ENCODE data around the gene THADA. TPM values are rescaled to one million over a fixed set of nuclear protein-coding genes. Genes with fewer than 3 reads are reported as not detected.

Gene THADA
- total RNA-seq, 2 donors from 2014 or later = 41.1 to 54.3 TPM

DNA sequence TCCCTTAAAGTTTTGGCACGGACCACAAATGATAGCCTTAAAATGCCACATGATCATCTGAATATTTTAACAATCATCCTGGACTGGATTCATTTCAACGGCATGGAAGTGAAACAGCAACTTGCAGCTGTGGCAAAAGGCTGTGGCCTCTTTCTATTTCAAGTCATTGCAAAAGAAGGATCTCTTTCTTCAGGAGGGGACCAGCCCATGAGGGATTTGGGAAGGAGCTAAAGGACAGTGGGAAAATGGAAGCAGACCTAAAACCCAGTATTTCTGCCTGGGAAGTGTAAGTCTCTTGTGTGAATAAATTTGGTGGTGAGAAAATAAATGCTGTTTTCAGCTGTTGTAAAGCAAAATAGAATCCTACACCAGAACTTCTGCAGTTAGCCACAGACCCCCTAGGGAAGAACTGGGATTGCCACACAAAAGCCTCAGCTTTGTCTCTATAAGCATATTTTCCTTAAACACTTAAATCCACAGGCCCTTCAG lies 262.1 kb downstream of the THADA start:
- Histone ChIP-seq H3K4me1 (replicated peaks) (peaks cover 1% of the 10 kb centered on the region), H3K27ac (peak overlapping the region; percentile 53 to 58), H3K9me3 (no peaks in the 10 kb centered on the region), H3K4me3 (no peak overlapping the region), H3K27me3 (replicated peaks; ENCODE audit: insufficient read depth) (no peaks in the 10 kb centered on the region), H3K36me3 (no peaks in the 10 kb centered on the region)
- DNase-seq (ENCODE audit: low spot score) = no peak
- TF ChIP-seq POLR2AphosphoS5 (IDR thresholded peaks at IDR 0.05) (peak; percentile 85), POLR2A (IDR thresholded peaks at IDR 0.05) (no peak)
- TF ChIP-seq, protein P1, sequence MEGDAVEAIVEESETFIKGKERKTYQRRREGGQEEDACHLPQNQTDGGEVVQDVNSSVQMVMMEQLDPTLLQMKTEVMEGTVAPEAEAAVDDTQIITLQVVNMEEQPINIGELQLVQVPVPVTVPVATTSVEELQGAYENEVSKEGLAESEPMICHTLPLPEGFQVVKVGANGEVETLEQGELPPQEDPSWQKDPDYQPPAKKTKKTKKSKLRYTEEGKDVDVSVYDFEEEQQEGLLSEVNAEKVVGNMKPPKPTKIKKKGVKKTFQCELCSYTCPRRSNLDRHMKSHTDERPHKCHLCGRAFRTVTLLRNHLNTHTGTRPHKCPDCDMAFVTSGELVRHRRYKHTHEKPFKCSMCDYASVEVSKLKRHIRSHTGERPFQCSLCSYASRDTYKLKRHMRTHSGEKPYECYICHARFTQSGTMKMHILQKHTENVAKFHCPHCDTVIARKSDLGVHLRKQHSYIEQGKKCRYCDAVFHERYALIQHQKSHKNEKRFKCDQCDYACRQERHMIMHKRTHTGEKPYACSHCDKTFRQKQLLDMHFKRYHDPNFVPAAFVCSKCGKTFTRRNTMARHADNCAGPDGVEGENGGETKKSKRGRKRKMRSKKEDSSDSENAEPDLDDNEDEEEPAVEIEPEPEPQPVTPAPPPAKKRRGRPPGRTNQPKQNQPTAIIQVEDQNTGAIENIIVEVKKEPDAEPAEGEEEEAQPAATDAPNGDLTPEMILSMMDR (IDR thresholded peaks at IDR 0.05) = no peak
- intact Hi-C loops (cut with DNase I) = no loop called here
- 3% methylated on average over 2 of the region's 2 CpGs for WGBS

GRCh38 chr2:43333101-43333655 lies 262.7 kb downstream of the THADA start:
- Histone ChIP-seq H3K4me3 (no peak overlapping the region), H3K36me3 (no peaks in the 10 kb centered on the region), H3K4me1 (replicated peaks) (peaks cover 6% of the 10 kb centered on the region), H3K9me3 (no peaks in the 10 kb centered on the region), H3K27me3 (replicated peaks; ENCODE audit: insufficient read depth) (no peaks in the 10 kb centered on the region), H3K27ac (peak overlapping the region; percentile 53 to 58)
- no peak for TF ChIP-seq POLR2A (IDR thresholded peaks at IDR 0.05)
- no peak for TF ChIP-seq POLR2AphosphoS5 (IDR thresholded peaks at IDR 0.05)
- TF ChIP-seq, protein P1 (IDR thresholded peaks at IDR 0.05) = no peak
- WGBS = 13% methylated on average over 6 of the region's 6 CpGs
- peak; percentile 62 for DNase-seq (ENCODE audit: low spot score)
- intact Hi-C loops (cut with DNase I) = no loop called here

DNA sequence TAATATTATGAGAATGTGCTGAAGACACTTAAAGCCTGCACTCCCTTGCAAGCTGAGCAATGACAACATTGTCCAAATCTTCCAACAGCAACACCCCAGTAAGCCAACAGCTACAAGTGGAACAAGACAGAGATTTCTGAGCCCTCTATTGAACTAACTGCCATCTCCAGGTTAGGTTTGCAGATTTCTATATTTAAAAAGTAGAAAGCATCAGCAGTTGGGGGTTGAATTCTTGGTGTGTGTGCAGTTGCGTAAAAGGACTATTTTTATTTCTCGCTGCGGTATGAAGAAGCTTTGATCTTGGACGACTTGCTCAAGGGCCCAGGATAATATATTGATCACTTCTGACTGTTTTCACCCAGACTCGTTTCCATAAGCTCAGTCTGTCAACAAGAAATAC lies 263.2 kb downstream of the THADA start:
- Histone ChIP-seq H3K4me3 (no peak overlapping the region), H3K27me3 (replicated peaks; ENCODE audit: insufficient read depth) (no peaks in the 10 kb centered on the region), H3K36me3 (no peaks in the 10 kb centered on the region), H3K4me1 (replicated peaks) (peaks cover 10% of the 10 kb centered on the region), H3K27ac (peak overlapping the region; percentile 53 to 58), H3K9me3 (no peaks in the 10 kb centered on the region)
- 42% methylated on average over 5 of the region's 5 CpGs for WGBS
- TF ChIP-seq, protein P1 (IDR thresholded peaks at IDR 0.05) = no peak
- TF ChIP-seq POLR2AphosphoS5 (IDR thresholded peaks at IDR 0.05) (no peak), POLR2A (IDR thresholded peaks at IDR 0.05) (no peak)
- intact Hi-C loops (cut with DNase I) = no loop called here
- no peak for DNase-seq (ENCODE audit: low spot score)

DNA sequence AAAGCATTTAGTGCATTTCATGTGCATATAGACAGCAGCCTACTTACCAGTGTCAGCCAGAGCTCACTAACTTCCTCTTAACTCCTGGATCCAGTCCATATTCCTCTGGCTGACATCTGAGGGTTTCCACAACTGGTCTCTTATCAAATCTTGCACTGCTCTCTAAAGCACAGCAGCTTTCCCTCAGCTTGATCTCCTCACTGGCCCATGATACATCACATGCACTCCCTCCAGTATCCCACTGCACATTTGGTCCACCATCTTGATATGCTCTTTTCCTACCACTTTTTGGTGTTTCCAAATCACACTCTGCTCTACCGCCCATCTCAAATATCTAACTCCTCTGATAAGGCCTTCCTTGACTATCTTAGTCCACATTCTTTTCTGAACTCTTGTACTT lies 264.4 kb downstream of the THADA start:
- Histone ChIP-seq H3K27me3 (replicated peaks; ENCODE audit: insufficient read depth) (no peaks in the 10 kb centered on the region), H3K4me1 (replicated peaks) (peaks cover 10% of the 10 kb centered on the region), H3K9me3 (no peaks in the 10 kb centered on the region), H3K27ac (peak overlapping the region in 1 of 2 donors; percentile 3), H3K36me3 (no peaks in the 10 kb centered on the region), H3K4me3 (no peak overlapping the region)
- WGBS = 100% methylated on average over 1 of the region's 1 CpG
- intact Hi-C loops (cut with DNase I) = no loop called here
- no peak for DNase-seq (ENCODE audit: low spot score)
- TF ChIP-seq, protein P1 (IDR thresholded peaks at IDR 0.05) = no peak
- TF ChIP-seq POLR2A (IDR thresholded peaks at IDR 0.05) (no peak), POLR2AphosphoS5 (IDR thresholded peaks at IDR 0.05) (no peak)

GRCh38 chr2:43329637-43330036 lies 266.2 kb downstream of the THADA start:
- TF ChIP-seq POLR2AphosphoS5 (IDR thresholded peaks at IDR 0.05) (no peak), POLR2A (IDR thresholded peaks at IDR 0.05) (no peak)
- TF ChIP-seq, protein P1 (IDR thresholded peaks at IDR 0.05) = no peak
- peaks cover 10% of the 10 kb centered on the region for H3K4me1 ChIP-seq (replicated peaks)
- H3K36me3 ChIP-seq = no peaks in the 10 kb centered on the region
- no peaks in the 10 kb centered on the region for H3K9me3 ChIP-seq
- H3K27me3 ChIP-seq (replicated peaks; ENCODE audit: insufficient read depth) = no peaks in the 10 kb centered on the region
- DNase-seq (ENCODE audit: low spot score) = no peak
- intact Hi-C loops (cut with DNase I) = no loop called here
- WGBS = 70% methylated on average over 5 of the region's 5 CpGs
- peak overlapping the region; percentile 11 to 41 for H3K27ac ChIP-seq
- no peak overlapping the region for H3K4me3 ChIP-seq
